Skin epidermis (tissue), 12 donors: Measurements from ENCODE around the gene ENPP3.

Experiments used
- H3K27ac ChIP-seq, 21 experiments: fragments of 200-600 bp; sonication (generic) in 11 of 21; one replicate each; pipeline ENCODE4 v1.5.0; 2020; ENCODE audit warnings: mild to moderate bottlenecking in 3 of 21, inconsistent platforms in 2 of 21, moderate library complexity in 2 of 21
- H3K4me3 ChIP-seq, 7 experiments: fragments of 200-600 bp; sonication (generic) in 2 of 7; one replicate each; pipeline ENCODE4 v1.5.0; 2020; ENCODE audit warnings: inconsistent platforms in 2 of 7, mild to moderate bottlenecking in 2 of 7, moderate library complexity in 1 of 7

Gene ENPP3

DNA sequence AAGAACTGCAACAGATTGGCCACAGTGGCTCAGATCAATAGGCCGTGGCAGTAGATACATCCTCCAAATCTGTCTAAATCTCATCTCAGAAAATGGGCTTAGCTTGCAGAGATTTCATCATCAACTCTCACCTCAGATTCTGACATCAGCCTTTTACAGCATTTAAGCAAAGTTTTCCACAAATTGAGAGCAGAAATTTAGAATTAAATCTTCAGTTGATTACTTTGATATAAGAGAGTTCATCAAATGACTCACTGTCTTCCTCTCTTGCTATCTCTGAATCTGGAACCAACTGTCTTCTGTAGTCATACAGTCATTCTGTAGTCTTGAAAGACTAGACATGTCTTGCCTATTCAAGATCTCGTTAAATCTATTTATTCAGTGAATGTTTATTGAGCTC lies 118.9 kb downstream of the ENPP3 start:
- no peak overlapping the region for H3K4me3 ChIP-seq
- H3K27ac ChIP-seq, result no peak overlapping the region

DNA sequence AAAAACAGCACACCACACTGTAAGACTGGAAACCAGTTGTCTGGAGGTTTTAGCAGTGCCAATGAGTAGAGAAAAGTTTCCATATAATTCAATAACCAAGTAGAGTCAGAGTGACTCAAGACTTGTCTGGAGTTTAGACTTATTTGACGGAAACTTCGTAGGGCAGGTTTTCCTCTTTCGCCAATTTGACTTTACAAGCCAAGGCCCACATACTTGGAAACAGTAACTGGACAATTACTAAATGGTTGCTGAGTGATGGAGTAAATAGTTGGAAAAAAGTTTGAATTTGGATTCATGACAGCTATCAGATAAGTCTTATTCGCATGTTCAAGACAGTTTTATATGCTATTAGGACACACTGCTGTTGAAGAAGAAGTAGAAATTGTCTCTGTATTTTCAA lies 121.8 kb downstream of the ENPP3 start:
- H3K4me3 ChIP-seq, result no peak overlapping the region
- no peak overlapping the region for H3K27ac ChIP-seq

DNA sequence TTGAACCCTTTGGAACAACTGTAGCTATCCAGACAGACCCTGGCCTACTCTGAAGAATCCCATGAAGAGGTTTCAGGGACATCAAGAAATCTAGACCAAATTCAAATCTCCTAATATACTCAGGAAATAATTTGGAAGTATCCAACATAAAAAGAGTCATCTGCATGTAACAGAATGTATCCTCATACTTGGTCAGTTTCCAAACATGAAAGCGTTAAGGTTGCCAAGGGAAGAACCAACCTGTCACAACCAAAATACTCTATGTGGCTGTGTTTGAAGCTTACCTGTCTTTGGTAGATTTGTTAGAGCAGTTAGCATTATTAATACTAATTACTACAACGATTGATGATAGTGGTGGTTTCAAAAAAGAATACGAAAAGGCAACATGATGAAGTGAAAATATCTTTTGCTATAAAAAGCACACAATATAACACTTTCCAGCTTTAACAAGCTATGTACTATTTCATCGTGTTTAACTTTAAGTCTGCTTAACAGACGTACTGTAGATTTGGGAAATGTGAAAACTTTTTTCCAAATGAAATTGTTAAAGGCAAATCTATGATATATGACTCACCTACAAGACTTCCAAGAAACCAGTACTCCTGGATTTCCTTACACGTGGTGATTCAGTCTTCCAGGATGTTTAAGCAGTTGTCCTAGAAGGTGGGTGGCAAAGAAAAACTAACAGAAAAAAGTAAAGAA lies 124.1 kb downstream of the ENPP3 start:
- H3K27ac ChIP-seq, result no peak overlapping the region

DNA sequence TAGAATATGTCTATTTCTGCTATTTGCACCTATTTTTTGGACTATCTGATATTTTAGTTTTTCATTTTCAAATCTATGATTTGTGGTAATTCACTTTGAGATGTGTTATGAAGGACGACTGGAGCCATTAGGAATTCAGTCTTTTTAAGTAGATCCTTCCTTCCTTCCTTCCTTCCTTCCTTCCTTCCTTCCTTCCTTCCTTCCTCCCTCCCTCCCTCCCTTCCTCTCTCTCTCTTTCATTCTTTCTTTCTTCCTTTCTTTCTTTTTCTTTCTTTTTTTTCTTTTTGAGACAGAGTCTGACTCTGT lies 124.6 kb downstream of the ENPP3 start:
- H3K27ac ChIP-seq, result no peak overlapping the region
- no peak overlapping the region for H3K4me3 ChIP-seq

More for the DNA sequence above, 124.1 kb downstream of the ENPP3 start:
- no peak overlapping the region for H3K4me3 ChIP-seq

DNA sequence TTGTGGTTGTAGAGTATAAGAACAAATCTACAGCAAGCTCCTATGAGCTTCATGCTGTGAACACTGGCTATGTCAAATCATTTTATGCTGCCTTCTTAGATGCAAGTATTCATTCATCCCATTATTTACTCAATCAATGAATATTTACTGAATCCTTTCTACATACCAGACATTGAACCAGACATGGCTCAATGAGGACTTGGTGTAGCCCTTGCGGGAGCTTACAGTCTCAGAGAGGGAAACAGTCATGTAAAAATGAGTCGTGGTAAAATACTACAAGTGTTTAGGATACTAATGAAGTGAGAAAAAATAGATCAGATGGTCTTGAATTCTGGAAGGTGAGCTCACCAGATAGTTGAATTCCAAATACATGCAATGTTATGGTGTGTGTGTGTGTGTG lies 125.9 kb downstream of the ENPP3 start:
- no peak overlapping the region for H3K27ac ChIP-seq
- H3K4me3 ChIP-seq, result no peak overlapping the region

DNA sequence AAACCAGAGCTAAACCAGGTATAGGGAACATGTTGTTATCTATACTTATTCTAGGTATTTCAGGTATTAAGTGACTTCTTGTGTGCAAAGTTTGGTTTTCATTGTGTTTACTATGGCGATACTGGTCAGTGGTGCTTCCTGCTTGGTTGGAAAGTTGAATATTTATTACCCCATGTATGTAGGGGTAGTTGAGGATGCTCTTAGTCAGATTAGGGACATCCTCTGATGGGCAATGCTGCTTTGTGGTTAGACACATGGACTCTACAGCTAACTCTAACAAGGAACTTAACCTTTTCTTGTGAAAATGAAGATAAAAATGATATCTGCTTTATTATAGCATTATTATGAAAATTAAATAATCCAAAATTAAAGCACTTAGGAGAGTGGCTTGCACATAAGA lies 126.6 kb downstream of the ENPP3 start:
- no peak overlapping the region for H3K4me3 ChIP-seq
- H3K27ac ChIP-seq, result no peak overlapping the region

DNA sequence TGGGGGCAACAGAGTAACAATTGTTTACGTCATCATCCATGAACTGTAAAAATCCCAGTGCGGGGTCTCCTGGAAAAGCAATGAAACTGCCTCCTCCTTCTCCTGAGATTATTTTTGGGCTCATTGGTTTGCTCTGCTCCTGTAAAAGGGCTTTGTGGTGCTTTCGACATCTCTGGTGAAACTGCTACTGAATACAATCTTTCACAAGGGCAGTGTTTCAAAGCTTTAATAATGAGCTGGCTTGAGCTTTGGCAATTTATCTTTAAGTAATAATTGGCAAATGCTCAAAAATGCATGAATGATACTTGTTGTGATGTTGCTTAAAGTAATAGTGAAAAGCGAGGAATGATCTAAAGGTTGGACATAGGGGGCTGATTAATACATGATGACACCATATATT lies 127.2 kb downstream of the ENPP3 start:
- H3K27ac ChIP-seq, result no peak overlapping the region
- no peak overlapping the region for H3K4me3 ChIP-seq

DNA sequence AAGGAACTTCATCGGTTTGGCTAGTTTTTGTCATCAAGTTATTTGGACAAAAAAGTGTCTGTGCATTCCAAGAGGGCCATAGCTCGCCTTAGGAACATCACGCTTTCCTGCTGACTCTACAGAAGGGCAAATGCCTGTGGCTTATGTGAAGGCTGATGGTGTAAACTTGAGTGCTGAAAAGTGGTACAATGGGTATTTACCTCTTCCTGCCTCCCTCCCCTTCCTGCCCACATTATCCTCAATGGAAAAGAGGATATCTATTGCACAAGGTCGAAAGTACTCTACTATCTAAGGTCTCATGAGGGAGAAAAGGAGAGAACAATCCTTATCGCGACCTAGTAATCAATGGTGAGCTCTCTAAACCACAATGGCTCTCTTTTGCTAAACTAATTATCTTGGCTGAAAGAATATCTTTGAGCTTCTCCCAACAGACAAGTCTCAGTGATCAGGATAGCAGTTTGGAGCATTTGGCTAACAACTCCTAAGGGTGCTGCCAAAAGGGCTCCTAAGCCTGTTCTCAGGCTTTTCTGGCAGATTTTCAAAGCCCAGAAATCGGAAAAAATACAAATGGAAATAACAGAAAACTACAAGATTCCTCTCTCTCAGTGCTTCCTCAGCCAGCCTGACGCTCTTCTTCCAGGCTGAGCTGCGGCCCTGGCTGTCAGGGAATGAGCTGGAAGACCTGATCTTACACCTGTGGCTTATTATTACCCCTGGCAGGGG lies 128.1 kb downstream of the ENPP3 start:
- H3K27ac ChIP-seq, result peak overlapping the region in 2 of 21 experiments; percentile 9 to 11

DNA sequence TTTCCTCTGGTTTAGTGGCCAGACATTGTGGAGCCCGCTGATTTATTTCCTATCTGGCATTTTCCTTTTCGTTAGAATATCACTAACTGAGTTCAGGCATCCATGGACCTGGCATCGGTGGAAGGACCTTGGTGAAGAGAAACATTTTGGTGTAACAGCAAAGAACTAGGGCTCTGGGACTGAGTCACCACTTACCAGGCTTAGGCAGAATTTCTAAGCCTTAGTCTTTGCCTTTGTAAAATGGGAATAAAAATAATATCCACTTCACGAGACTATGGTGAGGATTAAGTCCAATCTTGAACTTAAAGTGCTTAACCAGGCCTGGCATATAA lies 128.7 kb downstream of the ENPP3 start:
- H3K4me3 ChIP-seq, result no peak overlapping the region
- H3K27ac ChIP-seq, result peak overlapping the region in 1 of 21 experiments; percentile 9

More for the DNA sequence above, 128.1 kb downstream of the ENPP3 start:
- H3K4me3 ChIP-seq, result no peak overlapping the region

DNA sequence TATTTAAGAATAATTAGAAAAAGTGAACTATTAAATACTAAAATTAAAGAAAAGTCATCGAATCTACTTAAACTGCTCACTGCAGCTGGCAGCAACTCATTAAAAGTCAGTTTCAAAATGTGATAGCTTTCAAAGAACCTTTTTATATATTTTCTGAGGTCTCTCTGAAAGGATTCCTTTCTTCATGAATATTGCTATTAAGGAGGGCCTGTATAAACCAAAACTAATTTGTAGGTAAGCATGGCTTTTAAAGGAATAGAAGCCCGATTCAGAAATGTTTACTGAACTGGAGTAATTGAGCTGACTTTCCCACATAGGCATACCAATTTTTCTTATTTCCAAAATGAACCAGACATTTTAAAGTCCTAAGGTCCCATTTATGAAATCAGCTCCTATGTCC lies 129.5 kb downstream of the ENPP3 start:
- Histone ChIP-seq H3K27ac (no peak overlapping the region), H3K4me3 (no peak overlapping the region)

DNA sequence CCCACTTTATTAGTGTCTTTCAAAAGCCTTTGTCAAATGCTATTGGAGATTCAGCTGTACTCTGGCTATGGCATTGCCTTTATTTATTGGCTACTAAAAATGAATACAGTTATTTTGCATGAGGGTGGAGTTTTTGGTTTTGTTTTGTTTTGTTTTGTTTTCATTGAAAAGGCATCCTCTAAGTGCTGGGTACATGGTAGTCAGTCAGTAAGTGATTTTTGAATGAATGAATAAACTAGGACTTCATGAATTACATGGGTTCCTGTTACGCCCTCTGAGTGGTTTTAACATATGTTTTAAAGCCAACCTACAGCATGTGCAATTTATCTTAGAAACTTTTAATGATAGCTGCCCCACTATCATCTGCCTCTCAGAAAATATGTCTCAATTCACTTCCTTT lies 131.9 kb downstream of the ENPP3 start:
- H3K4me3 ChIP-seq, result no peak overlapping the region

DNA sequence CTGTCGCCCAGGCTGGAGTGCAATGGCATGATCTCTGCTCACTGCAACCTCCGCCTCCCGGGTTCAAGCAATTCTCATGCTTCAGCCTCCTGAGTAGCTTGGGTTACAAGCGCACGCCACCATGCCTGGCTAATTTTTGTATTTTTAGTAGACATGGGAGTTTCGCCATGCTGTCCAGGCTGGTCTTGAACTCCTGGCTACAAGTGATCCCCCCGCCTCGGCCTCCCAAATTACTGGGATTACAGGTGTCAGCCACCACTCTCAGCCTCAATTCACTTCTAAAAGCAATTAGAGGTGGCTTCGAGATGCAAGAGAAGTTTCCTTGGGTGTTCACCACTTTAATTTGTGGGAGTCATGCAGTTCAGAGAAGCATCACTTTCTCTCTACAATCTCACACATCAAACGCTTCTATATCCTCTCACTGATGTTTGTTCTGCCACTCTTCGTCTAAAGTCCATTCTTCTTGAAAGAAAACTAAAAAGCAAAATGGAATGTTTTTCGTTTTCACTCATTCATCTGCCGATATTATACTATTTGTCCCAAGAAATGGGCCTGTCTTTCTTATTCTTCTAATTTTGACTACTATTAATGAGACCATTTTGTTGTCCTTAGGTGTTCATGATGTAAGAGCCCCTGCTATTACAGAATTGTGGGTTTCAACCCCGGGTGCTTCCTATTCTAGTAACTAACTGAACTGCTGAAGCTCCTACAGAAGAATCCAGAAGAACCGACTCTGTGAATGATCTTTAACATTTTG lies 132.5 kb downstream of the ENPP3 start:
- H3K4me3 ChIP-seq, result no peak overlapping the region
- H3K27ac ChIP-seq, result no peak overlapping the region

More for the DNA sequence above, 131.9 kb downstream of the ENPP3 start:
- H3K27ac ChIP-seq, result no peak overlapping the region

DNA sequence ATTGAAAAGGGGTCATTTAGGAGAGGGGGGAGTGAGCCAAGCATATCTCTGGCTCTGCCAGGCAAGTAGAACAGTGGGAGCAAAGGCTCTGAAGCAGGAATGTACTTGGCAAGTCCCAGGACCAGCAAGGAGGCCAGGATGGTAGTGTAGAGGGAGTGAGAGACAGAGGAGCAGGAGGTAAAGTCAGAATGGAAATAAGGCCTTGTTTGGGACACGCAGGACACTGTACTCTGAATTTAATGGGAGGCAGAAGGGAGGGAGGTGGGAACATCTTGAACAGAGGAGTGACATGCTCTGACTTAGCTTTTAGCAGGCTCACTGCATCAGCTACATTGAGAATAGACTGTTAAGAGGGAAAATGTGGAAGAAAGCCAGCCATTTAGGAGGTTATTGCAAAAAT lies 133.7 kb downstream of the ENPP3 start:
- H3K27ac ChIP-seq, result no peak overlapping the region
- no peak overlapping the region for H3K4me3 ChIP-seq

DNA sequence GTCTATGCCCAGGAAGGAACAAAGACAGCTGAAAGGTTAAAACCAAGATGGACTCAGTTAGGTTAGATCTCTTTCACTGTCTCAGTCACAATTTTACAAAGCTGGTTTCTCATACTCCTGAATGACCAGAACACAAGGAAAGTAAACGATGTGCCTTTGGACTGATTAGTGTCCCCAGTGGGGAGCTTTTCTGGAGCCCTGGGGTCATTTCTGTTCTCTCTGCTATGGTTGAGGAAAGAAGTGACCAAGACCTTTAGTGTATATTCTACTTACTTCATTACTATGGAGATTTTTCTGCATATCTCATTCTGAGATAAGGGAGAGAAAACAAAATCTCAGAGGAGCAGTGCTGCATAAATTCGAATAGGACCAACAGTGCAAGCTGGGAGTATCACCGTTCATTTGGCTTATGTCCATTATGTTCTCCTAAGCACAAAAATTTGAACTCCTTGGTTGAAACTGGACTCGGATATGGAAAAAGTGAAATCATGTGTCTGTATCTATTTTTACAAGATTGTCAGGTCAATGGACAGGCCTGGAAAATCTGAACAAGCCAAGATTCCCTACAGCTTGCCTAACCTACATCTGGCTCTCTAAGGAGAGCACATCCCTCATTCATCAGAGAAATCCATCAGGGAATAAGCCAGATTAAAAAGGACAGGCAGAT lies 136.3 kb downstream of the ENPP3 start:
- no peak overlapping the region for H3K27ac ChIP-seq

DNA sequence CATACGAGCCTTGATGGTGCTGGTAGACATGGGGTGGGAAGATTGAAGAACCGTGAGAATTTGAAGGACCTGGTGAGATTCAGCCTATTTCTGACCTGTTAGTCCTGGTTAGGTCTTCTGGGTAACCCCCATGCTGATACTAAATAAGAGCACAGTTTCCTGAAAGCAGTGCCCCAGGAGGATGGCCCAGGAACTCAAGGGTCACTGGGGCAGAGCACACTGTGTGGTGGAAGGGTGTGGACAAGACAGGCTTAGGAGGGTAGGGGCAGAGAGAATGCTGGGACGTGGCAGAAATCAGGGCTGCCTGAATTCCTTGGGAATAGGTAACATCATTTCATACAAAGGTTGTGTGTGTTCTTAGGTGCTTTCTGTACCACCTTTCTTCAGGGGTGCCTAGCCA lies 138.8 kb downstream of the ENPP3 start:
- Histone ChIP-seq H3K4me3 (no peak overlapping the region), H3K27ac (no peak overlapping the region)

More for the DNA sequence above, 136.3 kb downstream of the ENPP3 start:
- no peak overlapping the region for H3K4me3 ChIP-seq

DNA sequence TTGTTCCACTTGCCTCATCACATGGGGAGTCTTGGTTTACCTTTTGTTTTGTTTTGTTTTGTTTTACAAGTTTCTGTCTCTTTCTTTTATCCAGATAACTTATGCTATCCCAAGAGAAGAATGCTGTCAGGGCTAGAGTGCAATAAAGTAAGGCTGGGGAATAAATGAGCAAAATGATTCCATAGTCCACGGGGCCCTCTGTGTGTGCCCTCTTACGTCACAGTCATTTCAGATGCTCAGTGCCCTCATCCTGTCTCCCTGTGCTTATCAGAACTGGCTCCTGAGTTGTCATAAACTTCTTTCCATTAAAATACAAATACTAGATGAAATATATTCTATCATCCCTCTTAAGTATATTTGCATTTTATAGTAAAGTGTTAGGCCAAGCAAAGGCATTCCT lies 139.9 kb downstream of the ENPP3 start:
- no peak overlapping the region for H3K4me3 ChIP-seq
- peak overlapping the region in 1 of 21 experiments; percentile 18 for H3K27ac ChIP-seq

DNA sequence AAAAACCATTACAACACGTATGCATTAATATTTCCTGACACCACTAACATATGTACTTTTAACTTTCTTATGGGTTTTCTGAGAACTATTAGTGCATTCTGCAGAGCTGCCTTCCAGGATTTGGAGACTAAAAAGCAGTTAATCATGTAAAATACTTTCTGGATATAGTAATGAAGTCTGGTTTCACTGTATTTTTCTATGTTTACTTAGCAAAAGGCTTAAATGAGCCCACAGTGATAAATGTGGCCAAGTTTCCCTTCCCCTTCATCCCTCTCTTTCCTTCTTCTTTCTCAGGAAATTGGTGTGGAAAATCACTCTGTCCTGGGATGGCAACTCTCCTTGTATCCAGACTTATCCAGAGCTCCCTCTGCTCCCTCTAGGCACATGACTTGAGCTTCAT lies 141.1 kb downstream of the ENPP3 start:
- no peak overlapping the region for H3K4me3 ChIP-seq
- H3K27ac ChIP-seq, result peak overlapping the region in 2 of 21 experiments; percentile 15 to 60

DNA sequence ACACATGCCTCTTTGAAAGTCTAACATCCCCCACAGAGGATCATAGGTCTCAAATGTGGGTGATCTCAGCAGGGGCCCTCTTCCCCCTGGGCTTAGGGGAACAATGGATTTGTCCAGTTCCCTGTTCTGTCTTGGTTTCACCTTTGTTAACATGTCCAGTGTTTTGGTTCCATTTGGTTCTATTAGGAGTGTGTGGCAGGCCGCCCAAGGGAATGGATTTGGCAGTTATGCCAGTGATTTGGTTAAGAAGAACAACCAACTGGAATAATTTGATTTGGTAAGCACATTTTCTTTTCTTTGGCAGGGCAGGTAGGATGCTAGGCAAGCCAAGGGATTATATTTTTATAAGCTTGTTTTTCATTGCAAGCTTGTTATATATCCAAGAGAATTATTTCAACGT lies 142.2 kb downstream of the ENPP3 start:
- H3K4me3 ChIP-seq, result no peak overlapping the region
- H3K27ac ChIP-seq, result no peak overlapping the region

DNA sequence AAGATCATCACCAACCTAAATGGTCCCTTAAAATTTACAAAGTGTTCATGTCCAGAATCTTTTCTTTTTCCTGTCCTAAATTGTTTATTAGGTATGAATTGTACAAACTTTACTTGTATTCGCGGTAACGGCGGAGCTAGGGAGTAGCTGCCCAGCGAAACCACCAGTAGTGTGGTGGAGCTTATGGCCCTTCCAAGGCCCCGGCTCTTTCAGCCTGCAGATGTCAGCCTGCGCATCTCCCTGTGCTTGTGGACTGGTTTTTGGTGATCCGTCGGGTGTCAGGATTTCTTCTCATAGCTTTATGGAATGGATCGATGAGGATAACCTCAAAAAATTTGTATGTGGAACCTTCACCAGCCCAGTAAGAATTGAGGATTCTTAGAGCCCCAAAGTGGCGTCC lies 143.5 kb downstream of the ENPP3 start:
- Histone ChIP-seq H3K4me3 (no peak overlapping the region), H3K27ac (no peak overlapping the region)

DNA sequence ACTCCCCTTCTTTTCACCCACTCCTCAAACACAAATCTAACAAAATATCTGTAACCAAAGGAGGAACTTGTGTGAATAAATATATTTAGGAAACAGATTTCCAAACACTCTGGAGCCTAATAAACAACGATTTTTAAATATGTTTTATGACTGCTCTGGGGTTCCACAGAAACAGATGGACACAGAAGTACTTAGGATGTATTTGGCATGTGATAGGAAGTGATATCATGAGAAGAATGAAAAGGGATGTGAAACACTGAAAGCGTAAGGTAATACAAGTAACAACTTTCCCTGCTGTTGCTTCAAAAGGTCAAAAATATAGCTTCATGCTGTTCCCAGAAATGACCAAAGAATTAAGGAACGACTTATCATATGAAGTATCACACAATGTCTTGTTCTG lies 144.6 kb downstream of the ENPP3 start:
- no peak overlapping the region for H3K27ac ChIP-seq
- no peak overlapping the region for H3K4me3 ChIP-seq

DNA sequence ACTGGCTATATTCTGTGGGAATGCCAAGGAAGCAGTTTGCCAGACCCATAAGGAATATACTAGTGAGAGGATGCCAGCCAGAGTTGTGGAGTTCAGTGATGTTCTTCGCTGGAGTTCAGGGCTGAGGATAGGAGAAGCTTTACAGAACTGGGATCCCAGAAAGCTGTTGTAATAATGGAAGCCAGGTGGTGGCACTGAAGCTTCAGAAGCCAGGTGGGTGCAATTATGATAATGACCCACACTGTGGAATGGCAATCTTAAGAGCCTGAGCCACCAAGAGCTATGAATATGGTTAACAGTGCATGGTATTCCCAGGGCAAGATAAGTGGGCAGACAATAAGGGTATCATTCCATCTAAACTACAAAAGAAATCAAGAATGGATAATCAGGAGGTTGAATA lies 145.7 kb downstream of the ENPP3 start:
- no peak overlapping the region for H3K4me3 ChIP-seq
- no peak overlapping the region for H3K27ac ChIP-seq
